GM21786 (cell line): ENCODE measurements around the gene TCOF1.

ENCODE experiments used
- ATAC-seq: cut with Tn5 transposase; IDR thresholded peaks from one replicate; pipeline ENCODE4 v1.9.1; 2021; ENCODE audit not compliant: unreplicated experiment

Gene TCOF1

GRCh38 chr5:150347451-150347850 lies 10.0 kb upstream of the TCOF1 start:
- ATAC-seq = no peak

DNA sequence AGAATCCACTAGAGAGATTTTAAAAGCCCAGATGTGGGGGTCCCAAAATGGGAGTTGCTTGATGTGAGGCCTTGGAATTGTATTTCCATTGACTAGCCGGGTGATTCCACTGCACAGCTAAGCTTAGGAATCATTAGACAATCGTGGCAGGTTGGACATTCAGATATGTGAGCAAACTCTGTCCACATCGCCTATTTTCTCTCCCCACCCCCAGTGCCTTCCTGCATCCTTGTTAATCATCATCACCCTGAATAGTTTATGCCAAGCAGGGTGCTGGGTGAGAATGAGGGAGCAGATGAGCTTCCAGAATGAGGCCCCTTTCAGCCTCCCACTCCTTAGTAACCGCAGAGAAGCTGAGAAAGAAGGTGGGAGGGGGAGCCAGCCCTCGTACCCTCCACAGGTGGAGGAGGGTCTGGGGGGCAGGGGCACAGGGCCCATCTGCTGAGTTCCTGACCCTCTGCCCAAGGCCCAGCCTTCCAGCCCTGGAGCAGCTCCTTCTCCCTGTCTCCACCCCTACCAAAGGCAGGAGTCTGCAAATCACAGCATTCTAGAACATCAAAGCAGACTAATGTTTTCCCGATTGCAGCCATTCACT lies 7.7 kb upstream of the TCOF1 start:
- ATAC-seq = no peak

- ATAC-seq = peak; percentile 96
Measured at GRCh38 chr5:150350524-150351344, 6.8 kb upstream of the TCOF1 start.

DNA sequence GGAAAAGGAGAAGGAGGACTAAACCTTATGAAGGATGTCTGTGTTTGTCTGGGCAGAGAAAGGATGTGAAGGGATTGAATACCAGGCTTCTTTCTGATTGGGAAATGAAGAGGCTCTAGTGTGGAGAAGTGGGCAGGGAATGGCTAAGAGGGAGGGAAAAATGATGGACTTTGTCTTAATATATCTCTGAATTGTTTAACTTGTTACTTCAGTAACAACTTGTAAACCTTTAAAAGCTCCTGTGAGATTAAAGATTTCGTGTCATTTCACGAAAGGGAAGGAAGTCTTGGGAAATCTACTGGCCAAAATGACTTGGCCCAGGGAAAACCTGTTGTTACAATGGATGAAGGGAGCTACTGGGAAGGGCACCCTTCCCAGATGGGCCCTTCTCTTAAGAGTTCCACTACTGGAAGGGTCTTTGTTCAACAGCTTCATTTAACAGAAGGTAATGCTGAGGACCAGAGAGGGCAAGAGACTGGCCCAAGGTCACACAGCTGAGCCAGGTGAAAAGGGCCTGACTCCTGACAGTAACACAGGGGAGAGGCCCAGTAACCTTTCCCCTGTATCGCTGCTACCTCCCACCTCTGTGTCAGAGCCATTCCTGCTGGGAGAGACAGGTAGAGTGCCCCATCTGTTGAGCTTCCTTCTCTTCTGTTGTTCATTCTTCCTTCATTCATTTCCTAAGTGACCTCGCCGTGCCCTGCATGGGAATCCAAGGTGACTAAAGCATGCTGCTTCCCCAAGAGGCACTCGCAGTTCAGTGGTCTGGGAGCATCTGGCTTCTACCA lies 5.1 kb upstream of the TCOF1 start:
- no peak for ATAC-seq

GRCh38 chr5:150353032-150353675 lies 4.3 kb upstream of the TCOF1 start:
- ATAC-seq = no peak

DNA sequence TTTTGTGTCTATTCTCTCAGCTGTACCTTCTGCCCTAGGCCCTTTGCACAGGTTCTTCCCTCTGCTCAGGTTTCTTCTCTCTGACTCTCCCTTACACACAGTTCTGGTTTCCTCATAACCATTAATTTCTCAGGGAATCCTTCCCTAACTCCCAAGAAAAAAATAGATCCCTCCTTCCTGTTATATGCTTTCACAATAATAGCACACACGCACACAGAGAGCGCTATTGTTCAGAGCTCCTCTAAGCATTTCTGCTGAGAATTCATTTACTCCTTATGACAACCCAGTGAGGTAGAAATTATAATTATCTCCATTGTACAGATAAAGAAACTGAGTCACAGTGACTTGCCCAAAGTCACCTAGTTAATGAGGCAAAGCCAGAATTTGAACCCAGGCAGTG lies 1.7 kb upstream of the TCOF1 start:
- no peak for ATAC-seq

GRCh38 chr5:150356575-150357294 lies 762 bp upstream of the TCOF1 start:
- ATAC-seq = no peak

- ATAC-seq = no peak
Measured at GRCh38 chr5:150358261-150359095, 981 bp downstream of the TCOF1 start.

GRCh38 chr5:150361301-150361700 lies 3.8 kb downstream of the TCOF1 start:
- ATAC-seq = no peak

GRCh38 chr5:150363185-150363584 lies 5.7 kb downstream of the TCOF1 start:
- no peak for ATAC-seq

GRCh38 chr5:150364004-150364403 lies 6.5 kb downstream of the TCOF1 start:
- no peak for ATAC-seq

DNA sequence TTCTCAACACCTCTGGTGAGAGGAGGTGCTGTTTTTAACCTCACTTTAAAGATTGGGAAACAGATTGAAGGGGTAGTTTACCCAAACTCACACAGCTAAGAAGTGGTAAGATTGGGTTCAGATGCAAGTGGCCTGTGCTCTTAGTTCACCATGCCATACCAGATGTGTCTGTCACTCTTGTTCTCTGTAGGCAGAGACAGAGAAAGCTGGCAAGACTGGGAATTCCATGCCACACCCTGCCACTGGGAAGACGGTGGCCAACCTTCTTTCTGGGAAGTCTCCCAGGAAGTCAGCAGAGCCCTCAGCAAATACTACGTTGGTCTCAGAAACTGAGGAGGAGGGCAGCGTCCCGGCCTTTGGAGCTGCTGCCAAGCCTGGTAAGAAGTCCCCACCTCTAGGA lies 11.0 kb downstream of the TCOF1 start:
- ATAC-seq = no peak

GRCh38 chr5:150372639-150373038 lies 15.1 kb downstream of the TCOF1 start:
- ATAC-seq = no peak

GRCh38 chr5:150374651-150375050 lies 17.2 kb downstream of the TCOF1 start:
- ATAC-seq = no peak

DNA sequence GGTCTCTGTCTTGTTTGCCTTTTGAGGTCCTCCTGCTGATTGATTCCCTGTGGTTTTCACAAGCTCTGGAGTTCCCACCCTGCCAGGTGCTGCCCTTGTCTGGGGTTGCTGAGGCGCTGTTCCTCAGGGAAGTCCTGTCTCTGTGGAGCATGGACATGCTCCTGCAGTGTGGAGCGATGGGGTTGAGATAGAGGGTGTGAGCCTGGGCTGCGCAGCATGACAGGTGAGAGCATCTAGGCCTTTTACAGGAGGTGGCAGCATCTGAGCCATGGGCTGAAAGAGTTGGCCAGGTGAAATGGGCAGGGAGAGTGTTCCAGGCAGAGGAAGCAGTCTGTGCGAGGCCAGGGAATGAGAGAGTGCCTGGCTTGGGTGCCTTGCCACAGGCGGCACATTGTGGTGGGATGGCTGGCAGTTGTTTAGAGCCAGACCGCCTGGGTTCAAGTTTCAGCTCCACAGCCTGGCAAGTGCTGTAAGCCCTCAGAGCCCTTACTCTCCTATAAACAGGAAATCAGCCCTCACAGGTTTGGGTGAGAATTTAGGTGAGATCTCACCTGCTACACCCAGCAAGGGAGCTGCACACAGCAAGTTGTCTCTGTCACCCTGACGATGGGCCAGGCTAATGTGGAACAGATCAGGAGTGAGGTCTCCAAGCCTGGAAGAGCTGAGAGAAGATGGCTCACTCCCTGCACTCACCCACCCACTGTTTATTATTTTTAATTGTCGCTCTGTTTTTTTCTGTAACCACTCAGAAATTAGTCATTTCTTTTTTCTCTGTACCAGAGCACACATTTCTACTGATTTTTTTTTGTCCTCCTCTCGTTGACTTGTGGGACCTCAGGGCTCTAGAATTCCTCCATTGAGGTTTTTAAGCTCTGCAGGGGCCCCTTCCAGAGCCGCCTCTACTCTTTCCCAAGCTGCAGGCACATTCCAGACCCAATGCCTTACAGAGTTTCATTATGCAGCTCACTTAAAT lies 19.6 kb downstream of the TCOF1 start:
- no peak for ATAC-seq

- no peak for ATAC-seq
Measured at GRCh38 chr5:150377964-150378694, 20.6 kb downstream of the TCOF1 start.

GRCh38 chr5:150384701-150385100 lies 27.2 kb downstream of the TCOF1 start:
- ATAC-seq = no peak
